ENCODE data around the gene SMAD2.

Gene SMAD2

DNA sequence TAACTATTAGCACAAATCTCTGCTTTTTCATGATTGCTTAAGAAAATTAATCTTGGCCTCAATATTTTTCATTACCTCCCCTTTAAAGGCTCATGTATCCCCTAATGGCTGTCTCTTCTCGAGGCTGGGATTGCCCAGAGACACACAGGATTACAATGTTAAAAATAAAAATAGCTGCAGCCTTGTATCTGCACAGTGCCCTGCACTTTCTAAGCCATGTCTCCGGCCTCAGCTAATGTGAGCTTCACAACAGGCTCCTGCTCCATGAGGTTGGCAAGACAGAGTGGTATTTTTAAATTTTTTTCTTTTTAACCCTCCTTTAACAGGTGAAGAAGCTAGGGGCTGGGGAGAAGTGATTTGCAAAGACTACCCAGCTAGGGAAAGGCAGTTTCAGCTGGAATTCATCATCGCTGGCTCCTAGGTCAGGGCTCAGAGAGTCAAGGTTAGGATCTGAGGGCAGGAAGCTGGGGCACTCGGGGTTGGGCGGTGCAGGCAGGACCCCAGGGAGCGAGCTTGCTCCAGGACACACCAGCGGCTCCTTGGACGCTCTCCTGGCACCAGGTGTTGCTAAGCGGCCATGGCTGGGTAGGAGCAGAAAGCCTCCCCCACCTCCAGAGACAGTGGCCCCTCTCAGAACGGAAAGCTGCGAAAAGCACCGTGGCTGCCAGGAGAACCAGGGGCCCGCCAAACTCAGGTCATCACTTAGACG is 135.6 kb downstream of the SMAD2 start:
- Histone ChIP-seq H3K9ac (ENCODE audit: low read length) (no peak overlapping the region), H3K4me1 (ENCODE audit: control insufficient read depth, insufficient read depth, low read length) (peaks cover 24% of the 10 kb centered on the region), H3K9me3 (ENCODE audit: control insufficient read depth, insufficient read depth, low read depth, low read length) (no peaks in the 10 kb centered on the region), H3K36me3 (ENCODE audit: control insufficient read depth, insufficient read depth, low read length) (no peaks in the 10 kb centered on the region), H3K4me3 (ENCODE audit: low read depth, low read length) (no peak overlapping the region), H3K27me3 (ENCODE audit: control insufficient read depth, insufficient read depth, low read length) (no peaks in the 10 kb centered on the region), H3K27ac (ENCODE audit: low read depth, low read length) (no peak overlapping the region)

DNA sequence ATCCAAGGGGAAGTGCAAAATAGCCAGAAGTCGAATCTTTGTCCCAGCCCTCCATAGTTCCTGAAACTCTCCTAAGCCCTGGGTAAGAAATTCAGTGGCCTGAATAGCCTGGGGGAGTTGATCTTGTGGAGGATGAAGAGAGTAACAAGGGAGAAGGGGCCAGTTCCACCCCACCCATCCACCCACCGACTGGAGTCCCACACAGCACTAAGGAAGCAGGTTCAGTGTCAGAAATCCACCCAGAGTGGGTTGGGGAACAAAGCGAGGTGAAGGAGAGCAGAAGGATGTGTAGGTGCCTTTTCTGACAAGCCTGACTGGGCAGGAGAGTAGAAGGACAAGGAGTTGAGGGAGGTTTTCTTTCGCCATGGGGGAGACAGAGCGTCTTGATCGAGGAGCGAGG is 136.8 kb downstream of the SMAD2 start:
- Histone ChIP-seq H3K4me1 (ENCODE audit: control insufficient read depth, insufficient read depth, low read length) (peaks cover 13% of the 10 kb centered on the region), H3K27ac (ENCODE audit: low read depth, low read length) (no peak overlapping the region), H3K9me3 (ENCODE audit: control insufficient read depth, insufficient read depth, low read depth, low read length) (no peaks in the 10 kb centered on the region), H3K4me3 (ENCODE audit: low read depth, low read length) (no peak overlapping the region), H3K27me3 (ENCODE audit: control insufficient read depth, insufficient read depth, low read length) (no peaks in the 10 kb centered on the region), H3K36me3 (ENCODE audit: control insufficient read depth, insufficient read depth, low read length) (no peaks in the 10 kb centered on the region), H3K9ac (ENCODE audit: low read length) (no peak overlapping the region)

DNA sequence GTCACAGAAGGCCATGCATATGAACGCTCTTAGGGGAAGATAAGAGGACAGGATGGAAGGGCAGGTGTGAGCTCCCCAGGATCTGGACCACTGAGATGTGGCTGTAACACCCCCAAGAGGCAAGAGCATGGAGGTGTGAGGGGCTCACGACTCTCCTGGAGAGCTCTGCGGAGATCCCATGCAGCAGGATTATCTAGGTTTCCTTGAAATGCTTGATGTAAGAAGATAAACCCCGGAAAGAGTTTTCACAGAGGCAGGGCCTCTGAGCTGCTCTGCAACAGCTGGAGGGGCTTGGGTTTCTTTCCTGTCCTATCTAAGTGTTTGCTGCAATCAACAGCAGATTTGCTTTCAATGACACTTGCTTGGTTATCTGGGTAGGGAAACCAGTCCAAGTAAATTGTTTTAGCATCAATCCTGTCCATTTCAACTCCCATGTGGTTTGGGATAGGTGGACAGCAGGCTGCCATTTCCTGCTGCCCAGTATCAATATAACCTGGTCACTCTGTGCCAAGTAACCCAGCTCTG is 138.9 kb downstream of the SMAD2 start:
- Histone ChIP-seq H3K27me3 (ENCODE audit: control insufficient read depth, insufficient read depth, low read length) (no peaks in the 10 kb centered on the region), H3K4me3 (ENCODE audit: low read depth, low read length) (no peak overlapping the region), H3K9ac (ENCODE audit: low read length) (no peak overlapping the region), H3K9me3 (ENCODE audit: control insufficient read depth, insufficient read depth, low read depth, low read length) (peaks cover 5% of the 10 kb centered on the region; the same call in 1 of the 2 replicates), H3K27ac (ENCODE audit: low read depth, low read length) (no peak overlapping the region), H3K4me1 (ENCODE audit: control insufficient read depth, insufficient read depth, low read length) (peaks cover 10% of the 10 kb centered on the region), H3K36me3 (ENCODE audit: control insufficient read depth, insufficient read depth, low read length) (no peaks in the 10 kb centered on the region)

DNA sequence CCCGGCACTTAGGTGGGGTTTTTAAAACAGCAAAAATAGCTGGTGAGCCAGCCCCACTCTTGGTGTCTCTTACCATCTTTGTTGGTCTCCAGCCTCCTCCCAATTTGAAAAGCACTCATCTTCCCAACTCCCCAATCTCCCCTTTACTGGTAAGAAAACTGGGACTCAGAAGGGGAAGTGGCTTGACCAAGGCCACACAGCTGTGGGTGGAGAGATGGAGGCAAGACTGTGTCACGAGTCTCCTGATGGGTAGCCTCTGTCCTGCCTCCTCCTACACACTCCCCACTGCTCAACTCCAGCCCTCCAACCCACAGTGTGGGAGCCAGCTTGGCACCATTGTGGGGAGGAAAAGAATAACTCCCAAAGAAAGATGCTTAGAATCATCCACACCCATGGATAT is 140.4 kb downstream of the SMAD2 start:
- H3K36me3 ChIP-seq (ENCODE audit: control insufficient read depth, insufficient read depth, low read length), result no peaks in the 10 kb centered on the region
- peaks cover 11% of the 10 kb centered on the region for H3K9me3 ChIP-seq (ENCODE audit: control insufficient read depth, insufficient read depth, low read depth, low read length)
- H3K9ac ChIP-seq (ENCODE audit: low read length), result no peak overlapping the region
- peaks cover 4% of the 10 kb centered on the region for H3K4me1 ChIP-seq (ENCODE audit: control insufficient read depth, insufficient read depth, low read length)
- no peak overlapping the region for H3K27ac ChIP-seq (ENCODE audit: low read depth, low read length)
- H3K27me3 ChIP-seq (ENCODE audit: control insufficient read depth, insufficient read depth, low read length), result no peaks in the 10 kb centered on the region
- H3K4me3 ChIP-seq (ENCODE audit: low read depth, low read length), result no peak overlapping the region

- H3K27ac ChIP-seq (ENCODE audit: low read depth, low read length), result no peak overlapping the region
- H3K4me1 ChIP-seq (ENCODE audit: control insufficient read depth, insufficient read depth, low read length), result no peaks in the 10 kb centered on the region
These were observed 141.8 kb downstream of the SMAD2 start for GRCh38 chr18:47788621-47789020.

DNA sequence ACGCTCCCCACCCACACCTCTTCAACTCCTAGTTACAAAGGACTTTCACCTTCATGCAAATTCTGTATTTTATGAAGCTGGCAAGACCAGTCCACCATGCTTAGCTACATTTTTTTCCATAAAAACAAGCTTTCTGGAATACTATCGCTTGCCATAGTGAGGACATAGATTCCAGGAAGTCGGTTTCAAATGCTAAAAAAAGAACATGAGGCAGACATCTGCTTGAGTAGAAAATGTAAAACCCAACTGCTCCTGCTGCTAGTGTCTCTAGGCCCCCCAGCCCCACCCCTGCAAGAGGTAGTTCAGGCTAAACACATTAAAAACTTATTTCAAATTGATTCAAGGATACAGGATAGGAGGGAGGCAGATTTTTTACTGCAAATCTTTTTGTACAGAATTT is 148.9 kb downstream of the SMAD2 start:
- Histone ChIP-seq H3K36me3 (ENCODE audit: control insufficient read depth, insufficient read depth, low read length) (no peaks in the 10 kb centered on the region), H3K27me3 (ENCODE audit: control insufficient read depth, insufficient read depth, low read length) (no peaks in the 10 kb centered on the region), H3K27ac (ENCODE audit: low read depth, low read length) (no peak overlapping the region), H3K4me3 (ENCODE audit: low read depth, low read length) (no peak overlapping the region), H3K4me1 (ENCODE audit: control insufficient read depth, insufficient read depth, low read length) (no peaks in the 10 kb centered on the region), H3K9me3 (ENCODE audit: control insufficient read depth, insufficient read depth, low read depth, low read length) (peaks cover 6% of the 10 kb centered on the region), H3K9ac (ENCODE audit: low read length) (no peak overlapping the region)

More at GRCh38 chr18:47788621-47789020, 141.8 kb downstream of the SMAD2 start:
- H3K27me3 ChIP-seq (ENCODE audit: control insufficient read depth, insufficient read depth, low read length), result no peaks in the 10 kb centered on the region
- H3K36me3 ChIP-seq (ENCODE audit: control insufficient read depth, insufficient read depth, low read length), result no peaks in the 10 kb centered on the region
- peaks cover 11% of the 10 kb centered on the region for H3K9me3 ChIP-seq (ENCODE audit: control insufficient read depth, insufficient read depth, low read depth, low read length)
- H3K9ac ChIP-seq (ENCODE audit: low read length), result no peak overlapping the region
- H3K4me3 ChIP-seq (ENCODE audit: low read depth, low read length), result no peak overlapping the region

GRCh38 chr18:47780011-47780725 is 150.3 kb downstream of the SMAD2 start:
- H3K4me3 ChIP-seq (ENCODE audit: low read depth, low read length), result no peak overlapping the region

DNA sequence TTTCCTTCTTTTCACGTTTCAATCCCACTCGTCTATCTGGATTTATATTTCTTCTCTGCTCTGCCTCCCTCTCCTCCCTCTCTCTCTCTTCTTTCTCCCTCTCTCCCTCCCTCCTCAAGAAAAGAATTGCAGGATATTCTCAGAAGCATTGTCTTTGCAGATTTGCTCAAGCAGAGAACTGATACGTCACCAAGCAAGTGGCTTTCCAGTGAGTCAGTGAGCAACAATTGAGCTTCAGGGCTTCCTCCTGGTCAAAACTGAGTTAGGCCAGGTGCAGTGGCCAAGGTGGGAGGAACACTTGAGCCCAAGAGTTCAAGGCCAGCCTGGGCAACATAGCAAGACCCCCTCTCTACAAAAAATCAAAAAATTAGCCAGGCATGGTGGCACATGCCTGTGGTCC is 151.1 kb downstream of the SMAD2 start:
- H3K36me3 ChIP-seq (ENCODE audit: control insufficient read depth, insufficient read depth, low read length), result no peaks in the 10 kb centered on the region
- H3K9me3 ChIP-seq (ENCODE audit: control insufficient read depth, insufficient read depth, low read depth, low read length), result no peaks in the 10 kb centered on the region
- H3K9ac ChIP-seq (ENCODE audit: low read length), result no peak overlapping the region
- H3K27ac ChIP-seq (ENCODE audit: low read depth, low read length), result no peak overlapping the region
- H3K4me3 ChIP-seq (ENCODE audit: low read depth, low read length), result no peak overlapping the region
- no peaks in the 10 kb centered on the region for H3K4me1 ChIP-seq (ENCODE audit: control insufficient read depth, insufficient read depth, low read length)
- H3K27me3 ChIP-seq (ENCODE audit: control insufficient read depth, insufficient read depth, low read length), result no peaks in the 10 kb centered on the region

More at GRCh38 chr18:47780011-47780725, 150.3 kb downstream of the SMAD2 start:
- Histone ChIP-seq H3K36me3 (ENCODE audit: control insufficient read depth, insufficient read depth, low read length) (no peaks in the 10 kb centered on the region), H3K4me1 (ENCODE audit: control insufficient read depth, insufficient read depth, low read length) (no peaks in the 10 kb centered on the region), H3K27ac (ENCODE audit: low read depth, low read length) (no peak overlapping the region), H3K9ac (ENCODE audit: low read length) (no peak overlapping the region), H3K9me3 (ENCODE audit: control insufficient read depth, insufficient read depth, low read depth, low read length) (no peaks in the 10 kb centered on the region), H3K27me3 (ENCODE audit: control insufficient read depth, insufficient read depth, low read length) (no peaks in the 10 kb centered on the region)

- no peaks in the 10 kb centered on the region for H3K27me3 ChIP-seq (ENCODE audit: control insufficient read depth, insufficient read depth, low read length)
- no peaks in the 10 kb centered on the region for H3K4me1 ChIP-seq (ENCODE audit: control insufficient read depth, insufficient read depth, low read length)
- no peak overlapping the region for H3K4me3 ChIP-seq (ENCODE audit: low read depth, low read length)
- H3K9me3 ChIP-seq (ENCODE audit: control insufficient read depth, insufficient read depth, low read depth, low read length), result no peaks in the 10 kb centered on the region
- H3K9ac ChIP-seq (ENCODE audit: low read length), result no peak overlapping the region
- no peak overlapping the region for H3K27ac ChIP-seq (ENCODE audit: low read depth, low read length)
- H3K36me3 ChIP-seq (ENCODE audit: control insufficient read depth, insufficient read depth, low read length), result no peaks in the 10 kb centered on the region
These were observed 152.8 kb downstream of the SMAD2 start for GRCh38 chr18:47777626-47778025.

DNA sequence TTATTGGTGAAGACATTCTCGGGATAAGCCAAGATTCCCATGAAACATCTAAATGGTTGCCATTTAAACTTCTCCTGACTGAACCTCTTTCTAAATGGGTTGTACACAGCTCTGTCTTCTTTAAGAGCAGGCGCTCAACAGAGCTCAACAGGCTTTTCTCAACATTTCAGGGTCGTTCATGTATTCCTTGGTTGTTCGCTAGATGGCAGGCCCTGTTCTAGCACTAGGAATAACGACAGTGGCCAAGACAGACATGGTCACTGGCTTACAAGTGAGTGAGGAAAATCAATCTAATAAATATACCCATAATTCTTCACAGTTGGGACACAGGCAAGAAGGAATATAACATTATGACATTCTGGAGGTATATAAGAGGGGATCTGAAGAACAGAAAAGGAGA is 154.5 kb downstream of the SMAD2 start:
- Histone ChIP-seq H3K9ac (ENCODE audit: low read length) (no peak overlapping the region), H3K36me3 (ENCODE audit: control insufficient read depth, insufficient read depth, low read length) (no peaks in the 10 kb centered on the region), H3K27me3 (ENCODE audit: control insufficient read depth, insufficient read depth, low read length) (no peaks in the 10 kb centered on the region), H3K27ac (ENCODE audit: low read depth, low read length) (no peak overlapping the region), H3K4me1 (ENCODE audit: control insufficient read depth, insufficient read depth, low read length) (peaks cover 3% of the 10 kb centered on the region; the same call in 1 of the 2 replicates), H3K9me3 (ENCODE audit: control insufficient read depth, insufficient read depth, low read depth, low read length) (no peaks in the 10 kb centered on the region), H3K4me3 (ENCODE audit: low read depth, low read length) (no peak overlapping the region)

DNA sequence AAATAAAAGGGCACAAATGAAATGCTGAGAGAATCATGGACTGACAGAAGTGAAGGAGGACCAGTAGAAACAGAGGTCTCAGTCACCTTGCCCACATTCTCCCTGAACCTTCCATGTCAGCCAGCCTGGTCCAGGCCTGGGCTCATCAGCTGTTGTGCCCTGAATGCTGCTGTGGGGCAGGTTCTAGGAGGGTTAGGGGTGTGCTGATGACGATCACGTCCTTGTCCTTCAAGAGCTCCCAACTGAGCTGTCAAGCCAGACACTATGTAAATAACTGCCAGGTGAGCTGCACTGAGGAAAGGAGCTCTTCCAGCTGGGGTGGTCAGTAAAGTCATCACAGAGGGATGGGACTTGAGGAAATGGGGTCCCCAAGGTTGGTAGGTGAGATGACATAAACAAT is 156.5 kb downstream of the SMAD2 start:
- peaks cover 3% of the 10 kb centered on the region; the same call in 1 of the 2 replicates for H3K4me1 ChIP-seq (ENCODE audit: control insufficient read depth, insufficient read depth, low read length)
- H3K4me3 ChIP-seq (ENCODE audit: low read depth, low read length), result no peak overlapping the region
- no peak overlapping the region for H3K27ac ChIP-seq (ENCODE audit: low read depth, low read length)
- H3K9ac ChIP-seq (ENCODE audit: low read length), result no peak overlapping the region
- no peaks in the 10 kb centered on the region for H3K9me3 ChIP-seq (ENCODE audit: control insufficient read depth, insufficient read depth, low read depth, low read length)
- no peaks in the 10 kb centered on the region for H3K36me3 ChIP-seq (ENCODE audit: control insufficient read depth, insufficient read depth, low read length)
- no peaks in the 10 kb centered on the region for H3K27me3 ChIP-seq (ENCODE audit: control insufficient read depth, insufficient read depth, low read length)
